ENCODE data around the gene APC.
"Not testable (repeated sequence)": the region's sequence is repeated elsewhere in the genome, so short reads cannot be mapped to it uniquely, and the experiment has no call there.

APC gene

GRCh38 chr5:112716895-112717294, 20.8 kb upstream of the APC start:
- DNase-seq (ENCODE audit: low read depth) = not testable (repeated sequence)

DNA sequence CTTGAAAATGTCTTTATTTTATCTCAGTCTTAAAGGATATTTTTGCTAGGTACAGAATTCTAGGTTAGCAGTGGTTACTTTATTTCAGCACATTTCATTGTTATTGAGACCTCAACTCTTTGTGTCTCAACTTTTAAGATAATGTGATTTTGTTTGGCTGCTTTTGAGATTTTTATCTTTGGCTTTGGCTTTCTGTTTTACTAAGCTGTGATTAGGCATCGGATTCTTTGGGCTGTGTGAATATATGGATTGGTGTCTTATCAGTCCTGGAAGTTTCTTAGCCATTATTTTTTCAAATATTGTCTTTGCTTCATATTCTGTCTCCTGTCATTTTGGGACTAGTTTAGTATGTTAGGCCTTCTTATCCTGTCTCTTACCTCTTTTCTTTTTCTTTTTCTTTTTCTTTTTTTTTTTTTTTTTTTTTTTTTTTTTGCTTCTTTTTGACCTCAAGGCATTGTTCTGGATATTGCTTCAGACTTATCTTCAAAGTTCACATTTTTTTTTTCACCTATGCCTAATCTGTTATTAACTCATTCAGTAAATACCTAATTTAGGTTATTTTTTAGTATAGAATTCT, 20.1 kb upstream of the APC start:
- DNase-seq (ENCODE audit: low read depth) = no peak

GRCh38 chr5:112718344-112718743, 19.3 kb upstream of the APC start:
- DNase-seq (ENCODE audit: low read depth) = no peak

GRCh38 chr5:112720576-112720975, 17.1 kb upstream of the APC start:
- no peak for DNase-seq (ENCODE audit: low read depth)

GRCh38 chr5:112724901-112725300, 12.8 kb upstream of the APC start:
- DNase-seq (ENCODE audit: low read depth) = no peak

DNA sequence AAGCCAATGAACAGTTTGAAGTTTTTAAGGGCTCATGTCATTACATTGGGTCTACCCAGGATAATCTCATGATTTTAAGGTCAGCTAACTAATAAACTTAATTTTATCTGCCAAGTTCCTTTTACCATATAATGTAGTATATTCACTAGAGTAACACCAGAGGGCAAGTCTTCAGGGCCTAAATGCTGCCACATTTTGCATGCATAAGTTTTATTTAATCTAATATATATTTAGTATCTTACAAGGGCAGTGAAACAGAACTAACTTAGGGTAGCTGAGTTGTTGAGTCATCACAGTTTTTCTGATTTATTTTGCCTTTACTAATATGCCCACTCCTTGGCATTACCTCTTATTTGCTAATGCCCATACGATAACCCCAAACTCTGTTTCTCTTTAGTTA, 8.1 kb upstream of the APC start:
- no peak for DNase-seq (ENCODE audit: low read depth)

GRCh38 chr5:112732131-112732530, 5.6 kb upstream of the APC start:
- DNase-seq (ENCODE audit: low read depth) = no peak

DNA sequence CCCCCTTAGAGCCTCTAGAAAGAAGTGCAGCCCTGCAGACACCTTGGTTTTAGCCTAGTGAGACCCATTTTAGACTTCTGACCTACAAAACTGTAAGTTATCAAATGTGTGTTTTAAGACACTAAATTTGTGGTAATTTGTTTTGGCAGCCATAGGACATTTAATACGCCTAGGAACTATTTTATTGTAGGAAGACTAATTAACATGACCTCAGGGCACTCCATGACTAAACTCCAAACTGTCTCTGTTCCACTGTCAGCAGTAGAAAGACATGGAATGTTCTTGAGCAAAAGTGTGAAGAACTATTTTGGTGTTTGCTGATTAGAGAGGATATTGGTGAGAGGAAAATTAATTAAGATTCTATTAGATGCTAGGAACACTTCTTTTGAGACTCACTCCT, 4.1 kb upstream of the APC start:
- no peak for DNase-seq (ENCODE audit: low read depth)

DNA sequence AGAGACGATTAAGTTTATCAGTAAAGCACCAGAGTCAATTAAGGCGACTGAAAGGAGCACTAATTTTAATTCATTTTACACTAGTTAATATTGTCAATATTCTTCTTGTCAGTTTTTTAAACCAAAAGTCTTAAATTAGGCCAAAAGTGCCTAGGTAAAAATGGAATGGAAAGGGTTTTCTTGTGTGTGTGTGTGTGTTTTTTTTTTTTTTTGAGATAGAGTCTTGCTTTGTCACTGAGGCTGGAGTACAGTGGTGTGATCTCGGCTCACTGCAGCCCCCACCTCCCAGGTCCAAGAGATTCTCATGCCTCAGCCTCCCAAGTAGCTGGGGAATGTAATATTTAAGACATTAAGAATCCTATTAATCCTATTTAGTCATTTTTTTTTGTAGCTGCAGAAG, 3.1 kb upstream of the APC start:
- no peak for DNase-seq (ENCODE audit: low read depth)

GRCh38 chr5:112735702-112736101, 2.0 kb upstream of the APC start:
- DNase-seq (ENCODE audit: low read depth) = no peak

- no peak for DNase-seq (ENCODE audit: low read depth)
Observed at GRCh38 chr5:112737070-112737462, 619 bp upstream of the APC start.

GRCh38 chr5:112738191-112738560, 491 bp downstream of the APC start:
- DNase-seq (ENCODE audit: low read depth) = no peak

DNA sequence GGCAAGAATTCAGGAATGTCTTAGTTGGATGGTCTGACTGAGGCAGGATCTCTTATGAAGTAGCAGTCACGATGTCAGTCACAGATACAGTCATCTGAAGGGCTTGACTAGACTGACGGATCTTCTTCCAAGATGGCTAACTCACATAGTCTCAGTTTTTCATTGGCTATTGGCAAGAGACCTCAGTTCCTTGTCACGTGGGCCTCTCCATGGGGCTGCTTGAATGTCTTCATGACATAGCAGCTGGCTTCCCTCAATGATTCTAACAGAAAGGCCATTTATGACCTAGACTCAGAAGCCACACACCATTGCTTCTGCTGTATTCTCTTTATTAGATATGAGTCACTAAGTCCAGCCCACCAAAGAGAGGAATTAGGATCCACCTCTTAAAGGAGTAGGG, 4.7 kb downstream of the APC start:
- DNase-seq (ENCODE audit: low read depth) = no peak

DNA sequence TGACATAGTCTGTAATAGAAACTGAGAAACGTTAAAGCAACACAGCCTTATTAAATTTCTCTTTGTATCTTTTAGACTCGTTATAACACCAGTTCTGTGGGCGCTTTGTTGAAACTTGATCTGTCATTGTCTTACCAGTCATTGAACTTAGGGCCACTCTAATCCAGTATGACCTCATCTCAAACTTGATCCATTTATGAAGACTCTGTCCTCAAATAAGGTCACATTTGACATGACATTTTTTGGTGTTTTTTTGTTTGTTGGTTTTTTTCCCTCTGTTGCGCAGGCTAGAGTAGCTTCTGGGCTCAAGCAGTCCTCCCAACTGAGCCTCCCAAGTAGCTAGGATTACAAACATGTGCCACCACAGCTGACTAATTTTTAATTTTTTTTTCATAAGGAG, 5.9 kb downstream of the APC start:
- no peak for DNase-seq (ENCODE audit: low read depth)

GRCh38 chr5:112752335-112752734, 14.7 kb downstream of the APC start:
- no peak for DNase-seq (ENCODE audit: low read depth)

DNA sequence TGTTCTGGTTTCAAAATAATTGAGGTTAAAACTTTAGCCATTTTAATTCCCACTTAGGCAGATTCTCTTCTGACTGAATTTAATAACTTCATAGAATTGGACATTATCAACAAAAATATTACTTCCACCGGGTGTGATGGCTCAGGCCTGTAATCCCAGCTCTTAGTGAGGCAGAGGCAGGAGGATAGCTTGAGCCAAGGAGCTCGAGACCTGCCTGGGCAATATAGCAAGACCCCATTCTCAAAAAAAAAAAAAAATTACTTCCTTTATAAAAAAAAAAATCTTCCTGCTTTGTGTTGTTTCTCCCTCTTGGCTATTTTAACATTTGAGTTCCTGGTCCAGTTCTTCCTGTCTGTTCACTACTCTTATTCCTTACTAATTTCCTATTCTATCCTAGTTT, 18.0 kb downstream of the APC start:
- no peak for DNase-seq (ENCODE audit: low read depth)

DNA sequence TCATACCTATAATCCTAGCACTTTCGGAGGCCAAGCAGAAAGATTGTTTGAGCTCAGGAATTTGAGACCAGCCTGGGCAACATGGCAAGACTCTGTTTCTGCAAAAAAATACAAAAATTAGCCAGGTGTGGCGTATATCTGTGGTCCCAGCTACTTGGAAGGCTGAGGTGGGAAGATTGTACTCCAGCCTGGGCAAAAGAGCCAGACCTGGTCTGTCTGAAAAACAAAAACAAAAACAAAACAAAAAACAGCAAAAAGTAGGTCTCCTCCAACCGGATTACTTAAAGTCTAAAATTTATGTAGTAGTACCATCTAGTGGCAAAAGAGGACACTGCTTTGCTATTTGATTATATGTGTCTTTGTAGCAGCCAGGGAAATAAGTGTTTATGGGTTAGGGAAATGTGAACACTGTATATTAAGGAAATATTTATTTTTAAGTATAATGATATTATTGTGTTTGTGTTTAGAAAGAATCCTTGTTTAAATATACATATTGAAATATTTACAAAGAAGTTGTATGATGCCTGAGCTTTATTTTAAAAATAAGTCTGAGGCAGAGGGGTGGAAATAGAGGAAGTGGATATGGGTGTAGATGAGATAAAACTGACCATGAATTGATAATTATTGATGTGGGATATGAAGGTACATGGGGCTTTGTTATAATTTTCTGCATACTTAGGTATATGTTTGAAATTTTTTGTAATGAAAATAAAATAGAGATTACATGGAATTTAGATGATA, 20.0 kb downstream of the APC start:
- no peak for DNase-seq (ENCODE audit: low read depth)

DNA sequence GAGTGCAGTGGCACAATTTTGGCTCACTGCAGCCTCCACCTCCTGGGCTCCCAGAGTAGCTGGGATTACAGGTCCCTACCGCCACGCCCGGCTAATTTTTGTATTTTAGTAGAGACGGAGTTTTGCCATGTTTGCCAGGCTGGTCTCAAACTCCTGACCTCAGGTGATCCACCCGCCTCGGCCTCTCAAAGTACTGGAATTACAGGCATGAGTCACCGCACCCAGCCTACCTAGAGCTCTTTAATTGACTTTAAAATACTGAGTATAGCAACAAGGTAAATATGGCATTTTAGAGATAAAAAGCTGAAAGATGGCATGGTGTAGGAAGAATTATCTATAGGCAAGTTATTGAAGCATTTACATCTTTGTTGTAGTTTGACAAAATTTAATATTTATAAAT, 21.0 kb downstream of the APC start:
- DNase-seq (ENCODE audit: low read depth) = no peak

- no peak for DNase-seq (ENCODE audit: low read depth)
Observed at GRCh38 chr5:112762113-112762810, 24.6 kb downstream of the APC start.

GRCh38 chr5:112763165-112763564, 25.5 kb downstream of the APC start:
- no peak for DNase-seq (ENCODE audit: low read depth)

DNA sequence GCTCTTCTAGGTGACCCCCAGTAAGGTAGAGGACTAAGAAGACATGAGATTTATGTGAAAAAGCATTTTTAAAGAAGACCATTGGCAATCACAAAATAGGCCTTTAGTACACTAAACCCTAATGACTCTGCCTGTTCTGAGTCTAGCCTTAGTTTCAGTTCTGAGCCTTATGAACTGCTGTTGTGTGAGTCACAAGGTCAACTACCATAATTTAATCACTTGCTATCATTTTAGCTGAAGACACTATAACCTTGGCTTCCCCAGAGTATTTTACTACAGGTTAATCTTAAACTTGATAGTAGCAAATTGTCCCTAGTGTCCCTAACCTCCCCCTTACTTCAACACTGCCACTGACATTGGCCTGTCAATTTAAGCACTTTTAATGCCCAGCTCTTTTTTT, 34.4 kb downstream of the APC start:
- DNase-seq (ENCODE audit: low read depth) = no peak

DNA sequence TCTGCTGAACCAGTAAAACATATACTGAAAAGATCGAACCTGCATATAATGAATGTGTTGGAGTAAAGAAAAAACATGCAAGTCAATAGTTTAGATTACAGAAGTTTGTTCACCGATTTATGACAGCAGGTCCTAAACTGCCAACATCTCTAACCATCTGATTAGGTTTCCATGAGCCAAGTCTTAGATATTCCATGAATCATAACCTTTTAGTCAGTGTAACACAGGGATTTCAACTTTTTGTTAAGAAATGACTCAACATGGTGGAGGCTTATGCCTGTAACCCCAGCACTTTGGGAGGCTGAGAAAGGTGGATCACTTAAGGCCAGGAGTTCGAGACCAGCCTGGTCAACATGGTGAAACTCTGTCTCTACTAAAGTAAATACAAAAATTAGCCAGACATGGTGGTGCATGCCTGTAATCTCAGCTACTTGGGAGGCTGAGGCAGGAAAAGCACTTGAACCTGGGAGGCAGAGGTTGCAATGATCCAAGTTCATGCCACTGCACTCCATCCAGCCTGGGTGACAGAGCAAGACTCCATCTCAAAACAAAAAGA, 38.7 kb downstream of the APC start:
- no peak for DNase-seq (ENCODE audit: low read depth)

GRCh38 chr5:112779531-112779930, 41.8 kb downstream of the APC start:
- no peak for DNase-seq (ENCODE audit: low read depth)

All from stimulated activated CD8-positive, alpha-beta memory T cell treated with anti-CD3 and anti-CD28 coated beads, Interleukin-4, amount 100 ng/mL, for 24 hours (primary cell).